GM21576 (cell line): ENCODE data around the gene CGREF1.
"Not testable (repeated sequence)": the region's sequence is repeated elsewhere in the genome, so short reads cannot be mapped to it uniquely, and the experiment has no call there.

Experiments
- ATAC-seq: cut with Tn5 transposase; IDR thresholded peaks from one replicate; pipeline ENCODE4 v1.9.1; 2021; ENCODE audit warnings: mild to moderate bottlenecking, moderate library complexity; ENCODE audit not compliant: unreplicated experiment

The CGREF1 gene

GRCh38 chr2:27088634-27089033 lies 30.3 kb downstream of the CGREF1 start:
- ATAC-seq = no peak

- no peak for ATAC-seq
Measured at GRCh38 chr2:27087823-27088410, 31.0 kb downstream of the CGREF1 start.

DNA sequence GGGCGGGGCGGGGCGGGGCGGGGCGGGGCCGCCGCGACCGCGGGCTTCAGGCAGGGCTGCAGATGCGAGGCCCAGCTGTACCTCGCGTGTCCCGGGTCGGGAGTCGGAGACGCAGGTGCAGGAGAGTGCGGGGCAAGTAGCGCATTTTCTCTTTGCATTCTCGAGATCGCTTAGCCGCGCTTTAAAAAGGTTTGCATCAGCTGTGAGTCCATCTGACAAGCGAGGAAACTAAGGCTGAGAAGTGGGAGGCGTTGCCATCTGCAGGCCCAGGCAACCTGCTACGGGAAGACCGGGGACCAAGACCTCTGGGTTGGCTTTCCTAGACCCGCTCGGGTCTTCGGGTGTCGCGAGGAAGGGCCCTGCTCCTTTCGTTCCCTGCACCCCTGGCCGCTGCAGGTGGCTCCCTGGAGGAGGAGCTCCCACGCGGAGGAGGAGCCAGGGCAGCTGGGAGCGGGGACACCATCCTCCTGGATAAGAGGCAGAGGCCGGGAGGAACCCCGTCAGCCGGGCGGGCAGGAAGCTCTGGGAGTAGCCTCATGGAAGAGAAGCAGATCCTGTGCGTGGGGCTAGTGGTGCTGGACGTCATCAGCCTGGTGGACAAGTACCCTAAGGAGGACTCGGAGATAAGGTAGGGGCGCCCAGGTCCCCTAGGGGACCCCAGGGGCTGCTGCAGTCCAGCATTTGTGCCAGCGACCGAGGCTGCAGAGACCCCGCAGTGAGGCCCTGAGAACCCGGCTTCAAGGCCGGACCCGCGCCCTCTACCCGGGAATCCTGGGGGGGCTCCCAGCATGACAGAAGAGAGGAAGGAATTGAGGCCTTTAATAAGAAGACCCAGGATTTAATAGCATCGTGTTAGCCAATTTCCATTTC lies 32.0 kb downstream of the CGREF1 start, which contains the start of gene KHK:
Gene KHK, plus strand, starts transcription at position 49 of the 870 bp plus-strand sequence. Its CDS starts 488 bp downstream, at position 537.
- ATAC-seq = no peak

DNA sequence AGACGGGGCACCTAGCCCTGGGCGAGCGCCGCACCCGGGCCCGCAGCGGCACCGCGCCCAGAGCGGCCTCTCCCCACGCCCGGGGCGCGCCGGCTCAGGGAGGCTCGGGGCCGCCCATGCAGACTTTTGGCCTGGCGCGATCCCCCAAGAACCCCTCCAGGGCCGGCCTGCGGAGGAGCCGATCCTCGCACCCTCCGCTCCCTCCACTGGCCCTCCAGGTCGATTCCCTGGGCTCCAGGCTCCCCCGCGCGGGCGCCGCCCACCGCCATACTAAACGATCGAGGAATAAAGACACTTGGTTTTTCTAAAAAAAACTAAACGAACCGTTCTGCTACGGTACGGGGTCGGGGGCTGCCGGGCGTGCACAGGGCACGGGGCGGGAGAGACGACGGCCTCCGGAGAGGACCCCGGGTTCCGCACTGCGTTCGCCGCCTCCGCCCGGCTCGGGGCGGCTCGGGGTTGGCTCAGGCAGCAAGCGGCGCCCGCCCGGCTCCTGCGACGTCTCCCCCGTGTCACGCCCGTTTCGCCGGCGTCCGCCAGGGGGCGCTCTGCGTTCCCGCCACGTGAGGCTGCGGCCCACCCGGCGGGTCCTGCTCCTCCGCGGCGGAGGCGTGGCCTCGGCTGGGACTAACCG lies 32.7 kb downstream of the CGREF1 start:
- peak; percentile 74 for ATAC-seq

GRCh38 chr2:27085673-27086089 lies 33.2 kb downstream of the CGREF1 start:
- no peak for ATAC-seq

DNA sequence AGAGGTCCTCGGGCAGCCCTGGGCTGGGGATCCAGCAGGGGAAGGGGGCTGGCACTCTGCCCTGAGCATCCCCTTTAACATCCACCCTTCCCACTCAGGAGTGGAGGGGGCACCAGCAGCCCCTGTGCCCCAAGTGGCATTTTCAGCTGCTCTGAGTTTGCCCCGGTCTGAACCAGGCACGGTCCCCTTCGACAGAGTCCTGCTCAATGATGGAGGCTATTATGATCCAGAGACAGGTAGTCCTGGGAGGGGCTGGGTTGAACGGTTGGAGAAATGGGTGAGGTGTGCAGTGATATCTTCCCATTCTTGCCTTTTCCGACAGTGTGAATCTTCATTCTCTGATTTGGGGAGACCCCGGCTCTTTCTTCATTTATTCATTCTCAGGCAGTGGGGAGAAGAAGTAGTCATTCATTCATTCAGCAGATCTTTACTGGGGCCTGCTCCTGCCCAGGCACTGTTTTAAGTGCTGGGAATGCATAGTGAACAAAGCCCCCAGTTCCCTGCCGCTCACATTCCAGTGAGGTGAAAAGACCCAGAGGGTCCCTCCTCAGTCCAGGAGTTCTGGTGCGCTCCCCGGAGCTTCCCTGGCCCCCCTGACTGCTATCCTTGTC lies 33.8 kb downstream of the CGREF1 start:
- ATAC-seq = no peak

GRCh38 chr2:27084297-27085061 lies 34.4 kb downstream of the CGREF1 start:
- ATAC-seq = no peak

GRCh38 chr2:27083410-27084296 lies 35.3 kb downstream of the CGREF1 start:
- ATAC-seq = no peak

- ATAC-seq = no peak
Measured at GRCh38 chr2:27082773-27083409, 36.0 kb downstream of the CGREF1 start.

- no peak for ATAC-seq
Measured at GRCh38 chr2:27081984-27082772, 36.8 kb downstream of the CGREF1 start.

DNA sequence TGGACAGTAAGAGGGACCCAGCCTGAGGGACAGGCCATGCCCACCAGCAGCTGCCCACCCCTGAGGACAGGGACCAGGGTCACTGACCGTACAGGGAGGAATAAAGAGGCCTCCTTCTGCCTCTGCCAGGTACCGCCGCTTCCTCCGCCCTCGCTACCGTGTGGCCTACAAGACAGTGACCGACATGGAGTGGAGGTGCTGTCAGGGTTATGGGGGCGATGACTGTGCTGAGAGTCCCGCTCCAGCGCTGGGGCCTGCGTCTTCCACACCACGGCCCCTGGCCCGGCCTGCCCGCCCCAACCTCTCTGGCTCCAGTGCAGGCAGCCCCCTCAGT lies 38.4 kb downstream of the CGREF1 start:
- ATAC-seq = no peak

DNA sequence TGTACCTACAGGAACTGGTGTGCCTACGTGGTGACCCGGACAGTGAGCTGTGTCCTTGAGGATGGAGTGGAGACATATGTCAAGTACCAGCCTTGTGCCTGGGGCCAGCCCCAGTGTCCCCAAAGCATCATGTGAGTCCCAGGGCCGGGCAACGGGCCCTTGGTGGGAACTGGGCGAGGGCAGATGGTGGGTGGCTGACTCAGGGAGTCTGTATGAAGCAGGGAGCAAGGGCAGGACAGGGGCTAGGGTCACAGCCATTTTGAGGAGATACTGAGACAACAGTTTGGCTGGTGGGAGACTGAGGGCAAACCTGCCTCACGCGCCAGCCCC lies 38.8 kb downstream of the CGREF1 start:
- ATAC-seq = no peak

DNA sequence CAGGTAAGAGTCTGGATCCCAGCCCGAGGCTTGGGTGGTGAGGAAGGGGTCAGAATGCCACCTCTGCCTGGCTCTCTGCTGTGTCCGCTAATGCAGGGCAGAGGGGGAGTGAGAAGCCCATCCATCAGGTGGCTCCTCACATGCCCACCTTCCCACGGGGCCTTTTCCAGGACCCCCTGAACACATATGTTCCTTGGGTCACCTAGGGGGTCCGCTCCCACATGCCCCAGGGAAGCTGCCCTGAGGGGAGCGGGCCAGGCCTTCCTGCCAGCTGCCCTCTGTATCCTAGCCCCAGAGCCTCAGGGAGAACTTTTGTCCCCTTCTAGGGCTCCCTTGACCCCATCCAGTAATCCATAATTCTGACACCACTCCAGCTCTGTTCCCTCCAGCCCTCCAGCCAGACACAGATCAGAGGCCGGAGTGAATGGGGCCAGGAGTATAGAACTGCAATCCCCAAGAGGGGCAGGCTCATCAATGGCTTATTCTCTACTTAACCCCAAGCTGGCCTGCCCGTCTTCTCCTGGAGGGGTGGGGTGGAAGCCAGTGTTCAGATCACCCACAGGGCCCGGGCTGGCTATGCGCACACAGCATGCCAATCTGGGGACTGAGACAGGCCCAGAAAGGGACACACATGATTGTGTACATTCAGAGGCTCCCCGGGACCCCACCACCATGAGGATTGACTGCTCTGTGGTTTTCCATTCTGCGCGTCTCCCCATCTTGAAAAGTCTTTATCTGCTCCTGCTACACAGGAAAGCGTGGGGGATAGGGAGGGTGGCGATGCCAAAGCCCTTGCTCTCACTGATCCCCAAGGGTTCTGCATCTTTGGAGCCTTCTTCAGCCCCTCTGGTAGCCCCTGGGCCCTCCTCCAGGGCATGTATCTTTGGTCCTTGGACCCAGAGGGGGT lies 39.4 kb downstream of the CGREF1 start:
- ATAC-seq = no peak

DNA sequence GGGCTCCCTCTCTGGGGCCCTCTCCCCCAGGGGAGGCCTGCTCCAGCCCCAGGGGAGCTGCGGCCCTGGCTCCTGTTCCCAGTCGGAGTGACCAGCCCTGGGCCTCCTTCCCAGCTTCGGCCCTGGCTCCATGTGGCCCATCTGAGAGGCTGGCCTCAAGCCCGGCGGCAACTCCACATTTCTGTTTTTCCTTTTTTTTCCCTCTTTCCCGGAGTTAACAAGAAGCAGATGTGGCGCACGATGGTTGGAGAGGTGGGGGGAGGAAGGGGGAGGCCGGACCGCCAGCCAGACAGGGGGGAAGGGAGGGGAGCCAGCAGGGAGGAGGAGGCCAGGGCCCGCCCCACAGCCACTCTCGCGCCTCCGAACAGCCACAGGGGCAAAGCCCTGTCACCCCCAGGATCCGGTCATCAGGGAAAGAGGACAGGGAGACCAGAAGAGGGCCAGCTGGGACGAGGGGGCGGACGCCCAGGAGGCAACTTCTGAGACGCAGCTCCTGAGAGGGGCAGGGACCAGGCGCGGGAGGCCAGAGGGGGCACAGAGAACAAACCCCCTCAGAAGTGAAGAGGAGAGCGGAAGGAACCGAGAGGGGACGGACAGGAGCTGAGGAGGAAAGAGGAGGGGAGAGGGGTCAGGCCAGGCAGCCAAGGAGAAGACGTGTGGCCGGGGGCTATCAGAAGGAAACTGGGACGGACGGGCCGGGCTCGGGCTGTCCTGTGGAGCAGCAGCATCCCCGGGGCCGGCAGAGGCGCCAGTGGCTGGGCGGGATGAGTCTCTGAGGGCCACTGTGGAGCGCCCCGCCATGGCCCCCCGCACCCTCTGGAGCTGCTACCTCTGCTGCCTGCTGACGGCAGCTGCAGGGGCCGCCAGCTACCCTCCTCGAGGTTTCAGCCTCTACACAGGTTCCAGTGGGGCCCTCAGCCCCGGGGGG lies 40.4 kb downstream of the CGREF1 start, which contains the start of gene EMILIN1:
Gene EMILIN1, plus strand, starts transcription at position 349 of the 928 bp plus-strand sequence. Its CDS starts 451 bp downstream, at position 800.
- no peak for ATAC-seq

GRCh38 chr2:27077231-27077630 lies 41.7 kb downstream of the CGREF1 start:
- ATAC-seq = no peak

GRCh38 chr2:27076323-27076722 lies 42.6 kb downstream of the CGREF1 start:
- no peak for ATAC-seq

DNA sequence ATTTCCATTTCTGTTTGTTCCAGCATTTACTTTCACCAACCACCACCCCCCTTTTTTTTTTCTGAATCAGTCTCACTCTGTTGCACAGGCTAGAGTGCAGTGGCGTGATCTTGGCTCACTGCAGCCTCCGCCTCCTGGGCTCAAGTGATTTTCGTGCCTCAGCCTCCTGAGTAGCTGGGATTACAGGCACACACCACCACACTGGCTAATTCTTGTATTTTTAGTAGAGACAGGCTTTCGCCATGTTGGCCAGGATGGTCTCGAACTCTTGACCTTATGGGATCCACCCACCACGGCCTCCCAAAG lies 43.4 kb downstream of the CGREF1 start:
- ATAC-seq = not testable (repeated sequence)
